DMS153 treated with DMSO at 0.1 percent for 48 hours (cell line): ENCODE results near the gene KATNBL1.
"Not testable (repeated sequence)": the region's sequence is repeated elsewhere in the genome, so short reads cannot be mapped to it uniquely, and the experiment has no call there.

Experiments used
- DNase-seq: peaks from one replicate; lab custom pipeline; 2025; ENCODE audit not compliant: unreplicated experiment; lab: John Stamatoyannopoulos, UW

Gene KATNBL1

DNA sequence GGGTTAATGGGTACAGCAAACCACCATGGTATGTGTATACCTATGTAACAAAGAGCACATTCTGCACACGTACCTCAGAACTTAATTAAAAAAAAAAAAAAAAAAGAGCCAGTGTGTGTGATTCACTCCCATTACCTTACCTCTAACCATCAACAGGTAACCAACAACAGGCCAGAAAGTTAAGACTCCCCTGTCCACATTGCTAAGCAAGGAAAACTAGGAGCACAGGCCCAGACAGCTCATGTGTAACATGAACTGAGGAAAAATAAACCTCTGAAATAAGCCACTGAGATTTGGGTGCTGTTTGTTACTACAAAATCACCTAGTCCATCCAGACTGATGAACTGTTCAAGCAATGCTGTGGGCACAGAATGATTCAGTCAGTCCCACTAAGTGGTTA, 6.0 kb downstream of the KATNBL1 start:
- no peak for DNase-seq

DNA sequence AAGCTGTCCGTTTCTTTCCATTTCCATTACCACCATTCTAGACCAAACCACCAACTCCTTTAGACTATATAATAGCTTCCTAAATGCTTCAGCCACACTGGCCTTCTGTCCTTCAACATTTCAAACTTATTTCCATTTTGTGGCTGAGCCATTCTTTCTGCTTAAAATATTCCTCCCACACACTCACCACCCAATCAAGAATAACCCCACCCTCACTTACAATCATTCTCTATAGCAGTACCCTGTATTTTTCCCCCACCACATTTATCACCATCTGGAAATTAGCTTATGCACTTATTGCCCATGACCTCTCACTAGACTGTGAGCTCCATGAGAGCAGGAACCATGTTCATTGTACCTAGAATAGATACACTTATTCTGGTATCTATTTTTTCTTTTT, 6.6 kb downstream of the KATNBL1 start:
- DNase-seq = no peak

- DNase-seq = not testable (repeated sequence)
Observed at GRCh38 chr15:34193272-34193671, 16.6 kb downstream of the KATNBL1 start.

DNA sequence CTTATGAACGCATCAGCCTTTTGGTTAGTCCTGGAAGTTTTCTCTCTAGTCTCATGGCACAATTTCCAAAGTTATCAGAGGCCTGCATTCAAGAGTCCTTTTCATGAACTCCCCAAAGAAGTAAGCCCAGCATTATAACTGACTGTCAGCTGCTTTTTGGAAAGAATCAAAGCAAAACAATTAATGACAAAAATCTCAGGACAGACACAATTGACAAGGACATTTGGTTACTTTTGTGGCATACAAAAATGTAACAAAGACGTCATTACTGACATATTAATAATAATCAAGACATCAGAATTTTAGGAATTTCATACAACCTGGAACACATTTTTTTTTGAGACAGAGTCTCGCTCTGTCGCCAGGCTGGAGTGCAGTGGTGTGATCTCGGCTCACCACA, 21.2 kb downstream of the KATNBL1 start:
- no peak for DNase-seq

- DNase-seq = no peak
Observed at GRCh38 chr15:34185666-34186065, 24.2 kb downstream of the KATNBL1 start.

GRCh38 chr15:34182942-34183341, 27.0 kb downstream of the KATNBL1 start:
- DNase-seq = no peak

DNA sequence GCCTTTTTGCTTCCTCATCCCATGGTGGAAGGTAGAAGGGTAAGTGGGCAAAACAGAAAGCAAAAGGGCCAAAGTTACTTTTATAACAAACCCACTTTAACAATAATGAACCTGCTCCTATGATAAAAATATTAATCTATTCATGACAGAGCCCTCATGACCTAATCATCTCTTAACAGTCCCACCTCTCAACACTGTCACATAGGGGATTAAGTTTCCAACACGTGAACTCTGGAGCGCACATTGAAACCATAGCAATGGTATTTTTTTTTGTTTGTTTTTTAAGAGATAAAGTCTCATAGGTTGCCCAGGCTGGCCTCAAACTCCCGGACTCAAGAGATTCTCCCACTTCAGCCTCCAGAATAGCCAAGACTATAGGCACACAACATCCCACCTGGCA, 30.7 kb downstream of the KATNBL1 start:
- no peak for DNase-seq

- DNase-seq = not testable (repeated sequence)
Observed at GRCh38 chr15:34165987-34166573, 43.8 kb downstream of the KATNBL1 start.

- DNase-seq = no peak
Observed at GRCh38 chr15:34161329-34161963, 48.5 kb downstream of the KATNBL1 start.

- DNase-seq = no peak
Observed at GRCh38 chr15:34160735-34161134, 49.2 kb downstream of the KATNBL1 start.

- DNase-seq = no peak
Observed at GRCh38 chr15:34158355-34158754, 51.5 kb downstream of the KATNBL1 start.

GRCh38 chr15:34155859-34156258, 54.0 kb downstream of the KATNBL1 start:
- no peak for DNase-seq

DNA sequence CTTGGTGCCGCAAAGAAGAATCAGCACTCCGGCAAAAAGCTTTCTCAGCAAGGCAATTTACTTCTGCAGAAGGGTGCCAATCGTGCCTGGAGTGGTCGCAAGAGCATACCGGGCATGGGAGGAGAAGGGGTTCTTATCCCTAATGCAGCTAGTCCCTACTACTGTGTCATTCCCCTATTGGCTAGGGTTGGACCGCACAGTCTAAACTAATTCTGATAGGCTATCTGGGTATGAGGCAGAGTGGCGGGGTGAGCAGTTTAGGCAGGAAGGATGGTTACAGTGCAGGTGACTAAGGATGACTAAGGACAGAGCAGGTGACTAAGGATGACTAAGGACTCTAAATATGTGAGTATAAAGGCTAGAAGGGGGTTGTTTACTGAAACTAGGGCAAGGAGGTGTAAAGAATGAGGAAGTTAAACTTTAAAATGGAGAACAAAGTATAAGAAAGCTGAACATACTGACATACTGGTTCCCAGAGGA, 55.1 kb downstream of the KATNBL1 start:
- no peak for DNase-seq

DNA sequence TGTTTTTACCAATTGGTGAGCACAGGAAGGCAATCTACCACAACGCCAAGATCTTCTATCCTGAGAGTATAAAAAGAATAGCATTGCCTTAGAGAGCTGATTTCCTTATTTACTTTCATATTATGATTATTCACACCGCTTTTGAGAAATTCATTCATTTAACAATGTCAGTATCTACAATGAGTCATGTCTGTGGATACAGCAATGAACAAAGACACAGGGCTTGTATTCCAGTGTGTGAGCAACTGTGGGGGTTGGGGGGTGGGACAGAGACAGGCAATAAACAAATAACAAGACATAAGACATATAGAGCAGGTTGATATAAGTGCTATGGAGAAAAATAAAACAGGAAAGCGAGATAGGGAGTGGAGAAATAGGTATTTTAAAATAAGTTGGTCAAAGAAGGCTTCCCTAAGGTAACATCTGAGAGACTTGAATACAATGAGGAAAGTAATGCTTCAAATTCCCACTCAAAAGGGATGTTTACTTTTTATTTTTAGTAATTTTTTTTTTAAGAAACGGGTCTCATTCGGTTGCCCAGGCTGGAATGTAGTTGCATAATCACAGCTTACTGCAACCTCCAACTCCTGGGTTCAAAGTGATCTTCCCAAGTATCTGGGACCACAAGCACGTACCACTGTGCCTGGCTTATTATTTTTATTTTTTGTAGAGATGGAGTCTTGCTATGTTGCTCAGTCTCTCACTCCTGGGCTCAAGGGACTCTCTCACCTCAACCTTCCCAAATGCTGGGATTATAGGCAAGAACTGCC, 62.3 kb downstream of the KATNBL1 start:
- DNase-seq = no peak

DNA sequence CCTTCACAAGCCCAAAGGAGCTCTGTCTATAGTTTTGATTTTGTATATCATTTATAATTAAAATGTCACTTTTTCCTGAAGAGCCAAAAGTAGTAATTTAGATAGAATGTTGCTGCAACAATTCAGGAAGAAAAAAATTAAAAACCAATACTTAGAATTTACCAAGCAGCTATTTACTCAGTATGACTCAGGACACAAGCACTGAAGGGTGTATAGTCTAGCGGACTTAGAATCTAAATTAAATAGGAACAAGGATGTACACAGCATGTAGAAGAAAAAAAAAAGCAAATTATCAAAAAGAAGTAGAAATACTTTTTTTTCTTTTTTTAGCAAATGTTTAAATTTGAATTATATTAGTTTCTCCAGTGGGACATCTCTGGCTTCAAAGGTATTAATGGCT, 76.4 kb downstream of the KATNBL1 start:
- no peak for DNase-seq

GRCh38 chr15:34132881-34133280, 77.0 kb downstream of the KATNBL1 start:
- DNase-seq = no peak

DNA sequence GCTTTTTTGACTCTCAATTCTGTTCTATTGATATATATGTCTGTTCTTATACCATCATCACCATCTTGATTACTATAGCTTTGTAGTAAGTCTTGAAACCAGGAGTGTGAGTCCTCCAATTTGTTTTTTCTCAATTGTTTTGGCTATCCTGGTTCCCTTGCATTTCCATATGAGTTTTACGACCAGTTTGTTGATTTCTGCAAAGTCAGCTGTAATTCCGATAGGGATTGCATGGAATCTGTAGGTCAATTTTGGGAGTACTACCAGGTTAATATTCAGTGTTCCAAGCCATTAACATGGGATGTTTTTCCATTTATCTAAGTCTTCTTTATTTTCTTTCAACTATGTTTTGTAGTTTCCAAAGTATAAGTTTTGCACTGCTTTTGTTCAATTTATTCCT, 81.0 kb downstream of the KATNBL1 start:
- no peak for DNase-seq

GRCh38 chr15:34126522-34126921, 83.4 kb downstream of the KATNBL1 start:
- DNase-seq = no peak

GRCh38 chr15:34125945-34126344, 84.0 kb downstream of the KATNBL1 start:
- no peak for DNase-seq

DNA sequence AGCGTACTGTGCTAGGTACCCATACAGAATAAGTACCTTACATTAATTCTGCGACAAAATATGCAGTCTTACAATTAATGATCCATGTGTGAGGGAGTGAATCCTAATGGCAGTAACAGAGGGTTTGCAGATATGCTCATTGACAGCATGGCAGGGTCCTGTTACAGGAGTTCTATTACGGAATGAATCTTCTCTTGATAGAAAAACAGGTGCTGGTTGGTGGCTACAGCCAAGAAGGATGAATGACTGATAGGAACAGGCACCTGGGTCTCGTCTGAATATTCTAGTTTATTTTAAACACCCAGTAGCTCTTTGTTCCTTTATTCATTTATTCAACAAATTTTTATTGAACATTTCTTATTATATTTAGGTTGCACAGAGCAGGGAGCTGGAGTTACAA, 85.2 kb downstream of the KATNBL1 start:
- no peak for DNase-seq

GRCh38 chr15:34122771-34123183, 87.1 kb downstream of the KATNBL1 start:
- DNase-seq = no peak

DNA sequence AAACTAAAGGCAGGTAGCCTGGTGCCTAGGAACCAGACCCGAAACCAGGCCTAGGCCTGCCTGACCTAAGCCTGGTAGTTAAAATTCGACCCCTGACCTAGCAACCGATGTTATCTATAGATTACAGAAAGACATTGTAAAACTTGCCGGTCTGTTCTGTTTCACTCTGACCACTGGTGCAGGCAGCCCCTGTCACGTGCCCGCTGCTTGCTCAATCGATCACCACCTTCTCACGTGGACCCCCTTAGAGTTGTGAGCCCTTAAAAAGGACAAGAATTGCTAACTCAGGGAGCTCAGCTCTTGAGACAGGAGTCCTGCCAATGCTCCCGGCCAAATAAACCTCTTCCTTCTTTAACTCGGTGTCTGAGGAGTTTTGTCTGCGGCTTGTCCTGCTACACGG, 88.1 kb downstream of the KATNBL1 start:
- not testable (repeated sequence) for DNase-seq
